CD4-positive, CD25-positive, alpha-beta regulatory T cell (primary cell): ENCODE data around the gene OR10V1. TPM values are rescaled to one million over a fixed set of nuclear protein-coding genes. Genes with fewer than 3 reads are reported as not detected.

Experiments
- ATAC-seq, 2 donors: fragments of 150-1000 bp; cut with Tn5 transposase; one replicate each; pipeline ENCODE4 v1.10.0; 2021; ENCODE audit warnings: low read depth in 2 of 2, moderate number of reproducible peaks in 2 of 2, moderate library complexity in 1 of 2
- DNase-seq, 3 donors: peaks; one replicate each; pipeline versions ENCODE4 v3.0.0 to v3.0.0-alpha.2; 2012 to 2022; ENCODE audit warnings: mixed read lengths in 1 of 3
- H3K27ac ChIP-seq: one replicate; pipeline ENCODE4 v1.7.0; 2013; ENCODE audit warnings: mild to moderate bottlenecking, low read length; ENCODE audit not compliant: insufficient read depth, poor library complexity, severe bottlenecking
- H3K27me3 ChIP-seq: one replicate; pipeline ENCODE4 v1.7.0; 2013; ENCODE audit warnings: low read length; ENCODE audit not compliant: control insufficient read depth, insufficient read depth
- H3K36me3 ChIP-seq: one replicate; pipeline ENCODE4 v1.7.0; 2013; ENCODE audit warnings: mild to moderate bottlenecking, low read length, moderate library complexity; ENCODE audit not compliant: control insufficient read depth, insufficient read depth
- H3K4me1 ChIP-seq: 2 replicates; pipeline ENCODE4 v1.7.0; 2013; ENCODE audit warnings: mild to moderate bottlenecking, low read length; ENCODE audit not compliant: insufficient read depth, control insufficient read depth, poor library complexity, severe bottlenecking
- H3K4me3 ChIP-seq: one replicate; pipeline ENCODE4 v1.7.0; 2013; ENCODE audit warnings: low read depth, mild to moderate bottlenecking, low read length, moderate library complexity
- H3K9me3 ChIP-seq, 2 experiments: 1 replicate in 1 of 2; 2 replicates in 1 of 2; pipeline ENCODE4 v1.7.0; 2013; ENCODE audit warnings: low read length in 2 of 2, mild to moderate bottlenecking in 1 of 2, moderate library complexity in 1 of 2; ENCODE audit not compliant: control insufficient read depth in 2 of 2
- H3K27ac Mint-ChIP-seq, 3 donors: one replicate each; pipeline ENCODE4 v1.8.0; 2020 to 2022; ENCODE audit warnings: mild to moderate bottlenecking in 3 of 3, mixed read lengths in 3 of 3, moderate library complexity in 2 of 3
- H3K27me3 Mint-ChIP-seq: one replicate; pipeline ENCODE4 v1.8.0; 2022; ENCODE audit warnings: mild to moderate bottlenecking, mixed read lengths
- H3K36me3 Mint-ChIP-seq: one replicate; pipeline ENCODE4 v1.8.0; 2020; ENCODE audit warnings: mixed read lengths
- H3K4me1 Mint-ChIP-seq, 4 donors: one replicate each; pipeline ENCODE4 v1.8.0; 2020 to 2022; ENCODE audit warnings: mixed read lengths in 4 of 4, mild to moderate bottlenecking in 1 of 4
- H3K4me3 Mint-ChIP-seq, 4 donors: one replicate each; pipeline ENCODE4 v1.8.0; 2020 to 2022; ENCODE audit warnings: mild to moderate bottlenecking in 4 of 4, mixed read lengths in 4 of 4, moderate library complexity in 3 of 4
- H3K9me3 Mint-ChIP-seq, 7 donors: one replicate each; pipeline ENCODE4 v1.8.0; 2020 to 2022; ENCODE audit warnings: mixed read lengths in 7 of 7, mild to moderate bottlenecking in 3 of 7, moderate library complexity in 2 of 7
- polyA plus RNA-seq, 4 donors: library from polyadenylated mRNA; unstranded; fragments of 300-500 nt; fragmentation: Illumina TruSeq; gene quantifications; one replicate each; pipeline ENCODE4 v1.2.3, GENCODE V29; 2021
- total RNA-seq: library from RNA; stranded (reverse); gene quantifications from one replicate; pipeline ENCODE4 v1.2.3, GENCODE V29; 2022

OR10V1 gene
- total and polyA plus RNA-seq, 5 donors from 2014 or later, result not detected

DNA sequence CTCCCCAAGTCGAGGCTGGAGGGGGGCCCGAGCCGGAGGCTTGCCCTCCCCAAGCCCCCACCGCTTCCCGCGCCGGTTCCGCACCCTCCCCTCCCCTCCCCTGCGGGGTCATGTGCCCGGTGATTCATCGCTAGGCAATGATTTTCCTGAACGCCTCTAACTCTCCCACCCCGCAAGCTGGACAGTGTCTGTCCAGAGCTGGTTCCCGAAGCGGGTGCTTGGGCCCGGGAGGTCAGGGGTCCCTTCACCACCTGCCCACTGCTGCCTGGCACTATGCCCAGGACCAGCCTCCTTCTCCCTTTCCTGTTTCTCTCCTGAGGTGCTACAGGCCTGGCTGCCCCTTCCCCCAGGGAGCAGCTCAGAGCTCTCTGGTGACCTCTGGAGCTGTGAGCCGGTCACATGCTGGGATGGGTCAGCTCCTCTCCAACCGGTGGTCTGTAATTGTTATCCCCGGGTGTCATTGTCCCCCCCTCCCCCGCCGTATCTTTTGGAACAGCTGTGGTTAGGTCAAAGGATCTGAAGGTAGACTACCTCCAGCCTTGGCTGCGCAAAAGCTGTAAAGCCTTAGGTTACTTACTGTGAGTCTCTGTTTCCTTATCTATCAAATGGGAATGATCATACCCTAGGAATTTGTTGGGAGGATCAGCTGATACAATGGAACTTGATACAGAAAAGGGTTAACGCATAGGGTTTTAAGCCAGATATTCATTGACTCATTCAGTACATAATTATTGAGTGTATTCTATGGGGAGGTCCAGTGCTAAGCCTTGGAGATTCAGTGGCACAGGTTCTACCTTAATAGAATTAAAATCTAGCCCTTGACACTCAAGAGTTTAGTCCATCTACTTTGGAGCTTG, 42.3 kb upstream of the OR10V1 start:
- Mint-ChIP-seq H3K4me1 (peaks cover 0 to 26% (median 15%) of the 10 kb centered on the region in 4 donors), H3K27me3 (peaks cover 34% of the 10 kb centered on the region), H3K9me3 (no peaks in the 10 kb centered on the region), H3K36me3 (no peaks in the 10 kb centered on the region), H3K27ac (peak overlapping the region in 1 of 3 donors; percentile 13), H3K4me3 (peak overlapping the region; percentile 68 to 89 (median 86))
- DNase-seq (peak in 1 of 3 donors; percentile 36), ATAC-seq (peak; percentile 21 to 33)
- no peak overlapping the region for H3K4me3 ChIP-seq
- no peaks in the 10 kb centered on the region for H3K36me3 ChIP-seq
- H3K27ac ChIP-seq, result no peak overlapping the region
- no peaks in the 10 kb centered on the region for H3K9me3 ChIP-seq
- peaks cover 19% of the 10 kb centered on the region for H3K4me1 ChIP-seq
- H3K27me3 ChIP-seq, result peaks cover 7% of the 10 kb centered on the region

- peak within 1 kb of the TSS; percentile 86 to 93 (median 88) for H3K4me3 Mint-ChIP-seq
- peaks cover 19% of the 10 kb centered on the region for H3K4me1 ChIP-seq
- peaks cover 7% of the 10 kb centered on the region for H3K27me3 ChIP-seq
- H3K36me3 ChIP-seq, result no peaks in the 10 kb centered on the region
- no peak within 1 kb of the TSS for H3K27ac ChIP-seq
- peak within 1 kb of the TSS; percentile 90 for H3K4me3 ChIP-seq
- H3K9me3 ChIP-seq, result no peaks in the 10 kb centered on the region
- peak; percentile 65 to 68 (median 67) for DNase-seq
- peaks cover 34% of the 10 kb centered on the region for H3K27me3 Mint-ChIP-seq
- H3K4me1 Mint-ChIP-seq, result peaks cover 0 to 26% (median 15%) of the 10 kb centered on the region in 4 donors
- H3K36me3 Mint-ChIP-seq, result no peaks in the 10 kb centered on the region
- peak; percentile 84 to 86 for ATAC-seq
- peak within 1 kb of the TSS; percentile 76 to 90 (median 86) for H3K27ac Mint-ChIP-seq
- no peaks in the 10 kb centered on the region for H3K9me3 Mint-ChIP-seq
Observed at GRCh38 chr11:59754859-59755700, 41.4 kb upstream of the OR10V1 start, which contains the start of gene STX3. STX3 (plus strand) TSS chr11:59755376; CDS start chr11:59755606, 230 bp downstream.

- H3K4me1 ChIP-seq, result peaks cover 19% of the 10 kb centered on the region
- peaks cover 0 to 26% (median 15%) of the 10 kb centered on the region in 4 donors for H3K4me1 Mint-ChIP-seq
- H3K9me3 Mint-ChIP-seq, result no peaks in the 10 kb centered on the region
- peaks cover 30% of the 10 kb centered on the region for H3K27me3 Mint-ChIP-seq
- no peaks in the 10 kb centered on the region for H3K36me3 ChIP-seq
- ATAC-seq, result no peak
- H3K27ac Mint-ChIP-seq, result peak overlapping the region; percentile 76 to 90 (median 86)
- H3K36me3 Mint-ChIP-seq, result no peaks in the 10 kb centered on the region
- no peak overlapping the region for H3K27ac ChIP-seq
- H3K4me3 ChIP-seq, result peak overlapping the region; percentile 90
- H3K27me3 ChIP-seq, result peaks cover 7% of the 10 kb centered on the region
- peak in 2 of 3 donors; percentile 1 to 44 for DNase-seq
- H3K4me3 Mint-ChIP-seq, result peak overlapping the region; percentile 86 to 93 (median 88)
- H3K9me3 ChIP-seq, result no peaks in the 10 kb centered on the region
Observed at GRCh38 chr11:59754494-59754858, 40.8 kb upstream of the OR10V1 start.

GRCh38 chr11:59753650-59754493, 40.2 kb upstream of the OR10V1 start:
- H3K4me3 ChIP-seq, result peak overlapping the region; percentile 90
- H3K27ac ChIP-seq, result no peak overlapping the region
- H3K9me3 Mint-ChIP-seq, result peaks cover 0 to 2% (median 0%) of the 10 kb centered on the region in 7 donors
- peak overlapping the region; percentile 76 to 90 (median 86) for H3K27ac Mint-ChIP-seq
- H3K4me1 ChIP-seq, result peaks cover 19% of the 10 kb centered on the region
- no peaks in the 10 kb centered on the region for H3K36me3 ChIP-seq
- peak; percentile 50 to 52 for ATAC-seq
- H3K4me3 Mint-ChIP-seq, result peak overlapping the region; percentile 86 to 93 (median 88)
- H3K4me1 Mint-ChIP-seq, result peaks cover 0 to 26% (median 15%) of the 10 kb centered on the region in 4 donors
- peak; percentile 73 to 81 (median 80) for DNase-seq
- H3K9me3 ChIP-seq, result no peaks in the 10 kb centered on the region
- H3K36me3 Mint-ChIP-seq, result no peaks in the 10 kb centered on the region
- H3K27me3 Mint-ChIP-seq, result peaks cover 33% of the 10 kb centered on the region
- H3K27me3 ChIP-seq, result peaks cover 2% of the 10 kb centered on the region

- ATAC-seq (no peak), DNase-seq (no peak)
- Histone ChIP-seq H3K9me3 (no peaks in the 10 kb centered on the region), H3K4me3 (no peak overlapping the region), H3K27ac (no peak overlapping the region), H3K4me1 (no peaks in the 10 kb centered on the region), H3K36me3 (no peaks in the 10 kb centered on the region), H3K27me3 (peaks cover 3% of the 10 kb centered on the region)
- Mint-ChIP-seq H3K27ac (no peak overlapping the region), H3K36me3 (no peaks in the 10 kb centered on the region), H3K4me1 (no peaks in the 10 kb centered on the region), H3K27me3 (peaks cover 43% of the 10 kb centered on the region), H3K4me3 (no peak overlapping the region), H3K9me3 (peaks cover 0 to 4% (median 0%) of the 10 kb centered on the region in 7 donors)
Observed at GRCh38 chr11:59746111-59746510, 32.5 kb upstream of the OR10V1 start.

- Mint-ChIP-seq H3K27me3 (peaks cover 5% of the 10 kb centered on the region), H3K27ac (no peak overlapping the region), H3K4me3 (no peak overlapping the region), H3K36me3 (no peaks in the 10 kb centered on the region), H3K4me1 (no peaks in the 10 kb centered on the region), H3K9me3 (peaks cover 0 to 2% (median 0%) of the 10 kb centered on the region in 7 donors)
- Histone ChIP-seq H3K27me3 (no peaks in the 10 kb centered on the region), H3K4me1 (no peaks in the 10 kb centered on the region), H3K27ac (no peak overlapping the region), H3K9me3 (no peaks in the 10 kb centered on the region), H3K36me3 (no peaks in the 10 kb centered on the region), H3K4me3 (no peak overlapping the region)
- ATAC-seq, result no peak
- DNase-seq, result no peak
Observed at GRCh38 chr11:59730896-59731565, 17.4 kb upstream of the OR10V1 start.
